HG02623 (cell line): Measurements from ENCODE around the gene EPB41L2.

Source experiments
- ATAC-seq: cut with Tn5 transposase; IDR thresholded peaks from one replicate; pipeline ENCODE4 v1.9.1; 2021; ENCODE audit warnings: moderate library complexity; ENCODE audit not compliant: unreplicated experiment

Gene EPB41L2

DNA sequence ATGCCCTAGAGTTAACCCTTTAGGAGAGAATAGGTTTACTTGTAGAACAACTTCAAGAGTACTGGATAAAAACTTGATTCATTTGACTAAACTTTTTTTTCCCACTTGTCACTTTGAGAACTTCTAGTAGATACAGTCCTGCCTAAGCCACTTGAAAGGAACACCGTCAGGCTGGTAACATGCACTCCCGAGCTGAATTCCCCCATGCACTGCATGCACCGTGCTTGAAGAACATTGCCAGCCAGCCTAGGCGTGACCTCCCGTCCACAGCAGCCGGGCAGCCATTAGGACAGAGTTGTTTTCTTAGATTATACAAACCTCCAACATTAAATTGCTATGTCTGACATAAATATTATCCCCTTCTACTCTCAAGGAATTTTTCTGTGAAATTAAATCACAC is 183.2 kb downstream of the EPB41L2 start:
- ATAC-seq, result no peak

DNA sequence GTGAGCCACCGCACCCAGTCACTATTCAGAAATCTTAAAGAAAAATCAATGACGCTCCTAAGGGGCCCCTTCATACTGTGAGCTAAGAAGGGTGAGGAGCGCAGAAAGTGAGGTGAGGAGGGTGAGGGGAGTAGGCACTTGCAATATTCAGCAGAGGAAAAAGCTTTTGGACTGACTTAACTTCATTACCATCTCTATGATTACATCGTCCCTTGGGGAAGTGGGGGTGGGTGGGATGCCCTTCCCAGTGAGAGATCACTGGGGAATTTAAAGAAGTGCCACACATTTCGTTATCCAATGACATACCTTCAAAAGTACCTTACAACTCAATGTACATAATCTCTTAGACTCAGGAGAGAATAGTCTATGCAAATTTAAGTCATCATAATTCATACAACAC is 189.3 kb downstream of the EPB41L2 start:
- no peak for ATAC-seq

DNA sequence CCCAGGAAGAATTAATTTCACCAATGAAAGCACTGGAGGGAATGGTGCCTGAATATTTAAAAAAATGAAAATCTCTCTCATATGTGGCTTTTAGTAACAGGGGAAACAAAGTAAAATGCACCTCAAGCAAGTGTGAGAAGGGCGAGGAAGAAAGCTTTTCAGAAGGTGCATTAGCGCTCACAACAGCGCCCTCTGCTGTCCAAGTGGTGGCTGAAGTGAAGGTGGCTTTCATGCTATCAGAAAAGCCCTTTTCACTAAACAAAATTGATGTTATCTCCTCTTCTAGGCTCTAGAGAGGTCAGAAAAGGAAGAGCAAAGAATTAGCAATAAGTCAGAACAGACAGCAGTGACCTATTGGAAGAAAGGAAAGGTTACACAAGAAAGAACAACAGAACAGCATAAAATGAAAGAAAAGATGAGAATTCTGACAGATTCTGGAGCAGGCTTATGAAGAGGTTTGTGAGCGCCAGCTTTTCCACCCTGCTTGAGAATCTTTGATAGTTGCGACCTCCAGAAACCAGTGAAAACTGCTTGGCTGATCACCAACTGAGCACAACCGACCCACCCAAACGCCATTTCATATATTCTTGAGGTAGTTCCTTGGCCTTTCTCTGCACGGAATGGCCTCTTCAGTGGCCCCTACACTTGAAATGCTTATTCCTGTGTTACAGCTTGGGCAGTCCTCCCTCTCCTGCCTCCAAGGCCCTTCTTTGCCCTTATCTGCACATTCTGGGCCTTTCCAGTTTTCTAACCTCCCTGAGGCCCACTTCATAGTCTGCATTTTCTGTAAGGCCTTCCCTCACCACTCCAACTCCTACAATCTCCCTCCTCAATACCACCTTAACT is 190.6 kb downstream of the EPB41L2 start:
- ATAC-seq, result peak; percentile 66

DNA sequence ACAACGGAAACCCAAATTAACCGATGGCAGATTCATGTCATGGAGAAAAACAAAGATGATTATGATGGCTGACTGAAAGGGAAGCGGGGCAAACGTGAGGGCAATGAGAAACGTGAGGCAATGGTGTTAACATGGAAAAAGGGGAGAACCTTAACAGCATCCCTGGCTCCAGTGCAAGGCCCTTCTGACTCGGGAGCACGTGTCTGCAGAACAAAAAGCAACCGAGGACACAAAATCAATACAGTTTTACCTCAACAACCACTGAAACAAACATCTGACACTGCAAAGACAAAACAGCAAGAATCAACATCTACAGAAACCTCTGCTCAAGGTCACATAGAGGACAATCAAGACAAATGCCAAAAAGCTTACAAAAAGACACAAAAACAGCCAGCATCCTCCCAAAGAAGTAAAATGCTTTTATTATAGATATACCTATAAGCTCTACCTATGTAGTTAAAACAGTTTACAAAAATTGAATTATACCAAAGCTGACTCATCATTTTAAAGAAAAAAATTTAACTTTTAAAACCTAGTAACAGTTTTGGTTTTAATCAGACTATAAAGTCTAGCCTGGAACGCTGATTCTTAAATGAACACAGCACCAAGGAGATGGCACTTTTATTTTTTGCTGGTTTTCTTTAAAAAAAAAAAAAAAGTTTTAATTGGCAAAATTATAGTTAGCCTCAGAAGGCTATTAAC is 192.7 kb downstream of the EPB41L2 start:
- no peak for ATAC-seq

DNA sequence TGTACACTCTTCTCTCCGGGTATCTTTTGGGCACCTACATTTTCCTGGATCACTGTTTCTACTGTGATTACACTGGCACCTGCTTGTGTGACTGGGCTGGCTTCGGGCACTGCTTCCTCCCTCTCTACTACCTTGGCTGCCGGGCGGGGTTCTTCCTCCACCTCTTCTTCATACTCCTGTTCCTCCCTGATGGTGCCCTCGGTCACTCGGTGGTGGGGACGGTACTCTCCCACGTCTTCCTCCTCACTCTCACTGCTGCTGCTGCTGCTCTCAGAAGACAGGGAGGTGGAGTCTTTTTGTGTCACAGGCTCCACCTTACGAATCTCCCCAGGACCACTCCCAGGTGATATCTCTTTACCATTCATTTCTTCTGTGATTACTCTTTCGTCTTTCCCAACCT is 193.4 kb downstream of the EPB41L2 start:
- no peak for ATAC-seq

DNA sequence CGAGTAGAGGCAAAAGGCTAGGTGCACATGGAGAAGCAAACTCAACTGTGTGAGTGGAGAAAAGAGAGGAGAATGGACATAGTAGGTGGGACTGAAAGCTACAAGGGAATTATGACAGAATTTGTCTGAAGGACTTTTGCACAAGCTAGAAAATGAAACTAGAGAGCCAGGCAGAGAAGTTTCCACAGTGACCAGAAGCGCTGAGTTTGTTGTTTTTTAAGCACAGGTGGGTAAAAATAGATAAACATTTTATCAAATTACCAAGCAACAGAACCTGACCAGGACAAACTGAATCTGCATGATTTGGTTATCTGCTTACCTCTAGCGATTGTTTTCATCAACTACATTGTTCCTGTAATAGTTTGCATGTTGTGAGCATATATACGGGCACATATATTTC is 197.3 kb downstream of the EPB41L2 start:
- ATAC-seq, result no peak

DNA sequence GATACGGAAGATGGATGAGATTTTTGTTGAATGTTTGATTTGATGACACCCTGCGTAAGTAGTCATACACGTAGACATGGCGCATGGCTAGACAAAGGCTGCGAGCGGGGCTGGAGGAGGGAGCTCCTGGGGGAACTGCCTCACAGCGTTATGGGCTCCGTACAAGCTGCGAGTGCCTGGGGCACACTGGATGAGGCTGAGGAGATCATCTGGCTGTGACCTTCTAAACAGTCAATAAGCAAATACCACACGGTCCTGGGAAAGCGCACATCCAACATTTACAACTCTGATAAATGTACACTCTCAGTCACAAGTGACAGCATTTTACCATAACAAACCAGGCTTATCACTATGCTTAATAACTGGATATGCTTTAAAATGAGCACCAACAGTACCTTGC is 198.7 kb downstream of the EPB41L2 start:
- no peak for ATAC-seq

DNA sequence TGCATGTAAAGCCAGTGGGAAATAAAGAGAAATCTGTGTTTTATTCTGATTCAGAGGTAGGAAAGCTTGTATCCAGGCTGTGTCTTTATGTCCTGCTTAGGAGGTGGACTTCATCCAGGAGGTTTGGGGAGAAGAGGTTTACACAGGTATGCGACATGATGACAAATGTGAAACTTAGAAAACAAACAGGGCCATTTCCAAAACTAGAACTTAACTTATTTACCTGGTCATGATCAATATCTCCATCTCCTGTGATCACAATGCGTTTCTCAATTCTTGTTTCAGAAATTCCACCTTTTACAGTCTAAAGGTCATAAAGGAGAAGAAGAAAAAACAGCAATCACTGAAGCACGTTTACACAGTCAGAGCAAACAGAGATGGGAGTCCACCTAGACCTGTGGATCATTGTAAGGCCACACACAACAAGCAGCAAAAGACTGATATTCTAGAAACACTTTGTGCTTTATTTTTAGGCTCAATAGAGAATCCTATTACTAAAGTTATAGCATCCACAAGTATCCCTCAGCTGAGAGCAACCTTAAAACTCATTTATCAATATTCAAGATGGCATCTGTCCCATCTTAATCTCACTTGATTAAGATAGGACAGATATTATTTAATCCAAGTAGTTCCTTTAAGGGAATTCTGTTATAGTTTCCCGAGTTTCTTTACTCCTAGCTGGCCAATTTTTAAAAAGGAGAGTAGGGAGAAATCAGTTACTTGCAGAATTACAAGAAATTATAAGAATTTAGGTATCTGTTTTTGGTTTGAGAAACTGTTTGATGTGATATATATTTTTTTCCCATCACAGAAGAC is 199.4 kb downstream of the EPB41L2 start:
- no peak for ATAC-seq

DNA sequence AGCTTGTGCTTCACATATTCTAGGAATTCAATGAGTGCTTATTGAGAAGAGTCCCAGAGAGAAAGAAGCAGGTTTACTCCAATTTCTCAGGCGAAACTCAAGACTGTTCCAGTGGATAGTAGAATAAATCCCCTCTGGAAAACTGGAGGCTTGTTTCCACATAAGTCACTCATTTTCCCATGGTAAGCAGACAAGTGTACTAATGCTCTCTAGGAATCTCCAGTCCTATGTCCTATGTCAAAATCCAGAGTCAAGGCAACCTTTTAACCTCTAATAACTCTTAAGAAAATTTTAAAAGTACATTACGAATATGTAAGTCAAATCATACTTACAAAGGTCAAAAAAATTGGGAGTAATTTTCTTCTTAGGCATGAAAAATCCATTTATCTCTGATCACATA is 200.7 kb downstream of the EPB41L2 start:
- no peak for ATAC-seq

DNA sequence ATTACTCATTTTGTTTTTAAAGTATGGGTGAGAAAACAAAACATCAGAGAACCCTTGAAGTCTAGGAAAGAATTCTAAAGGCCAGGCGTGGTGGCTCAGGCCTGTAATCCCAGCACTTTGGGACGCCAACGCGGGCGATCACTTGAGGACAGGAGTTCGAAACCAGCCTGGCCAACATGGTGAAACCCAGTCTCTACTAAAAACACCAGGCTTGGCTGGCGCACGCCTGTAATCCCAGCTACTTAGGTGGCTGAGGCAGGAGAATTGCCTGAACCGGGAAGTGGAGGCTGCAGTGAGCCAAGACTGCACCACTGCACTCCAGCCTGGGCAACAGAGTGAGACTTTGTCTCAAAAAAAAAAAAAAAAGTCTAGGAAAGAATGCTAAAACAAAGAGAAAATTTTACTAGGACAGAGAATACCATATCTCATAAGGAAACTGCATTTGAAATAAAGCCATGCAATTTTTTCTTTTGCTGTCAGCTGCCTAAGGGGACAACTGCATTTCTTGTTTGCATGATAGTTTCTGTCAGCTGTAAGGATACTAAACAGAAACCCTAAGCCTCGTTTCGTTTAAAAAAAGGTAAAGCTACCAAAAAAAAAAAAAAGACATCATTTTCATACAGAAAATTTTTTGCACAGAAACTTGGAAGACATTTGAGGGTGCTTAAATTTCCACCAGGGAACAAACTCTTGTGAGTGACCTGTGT is 203.7 kb downstream of the EPB41L2 start:
- no peak for ATAC-seq

DNA sequence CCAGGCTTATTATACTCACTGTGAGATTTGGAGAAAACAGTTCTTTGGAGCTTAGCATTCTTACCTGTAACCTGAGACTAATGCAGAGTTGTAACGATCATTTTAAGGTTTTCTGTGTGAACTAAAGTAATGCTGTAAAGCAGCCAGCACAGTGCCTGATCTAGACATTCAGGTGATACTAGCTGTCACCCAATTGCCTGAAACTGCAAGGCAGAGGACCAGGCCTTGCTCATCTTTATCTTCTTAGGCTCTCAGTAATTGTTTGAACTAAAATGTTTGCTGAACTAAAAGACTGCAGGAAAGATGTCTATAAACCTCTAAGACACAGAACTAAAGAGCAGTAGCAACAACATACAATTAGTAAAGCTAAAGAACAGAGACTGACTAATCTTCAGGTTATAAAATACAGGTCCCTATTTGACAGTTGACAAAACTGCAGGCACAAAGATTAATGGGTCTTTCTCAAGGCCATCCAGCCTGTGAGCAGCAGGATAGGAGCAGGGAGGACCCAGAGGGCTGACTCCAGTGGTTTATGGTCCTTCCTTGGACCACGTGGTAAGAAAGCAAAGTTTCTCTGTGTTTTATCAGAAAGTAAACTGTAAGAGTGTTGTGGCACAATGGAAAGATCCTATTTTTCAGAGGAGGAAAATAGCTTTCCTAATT is 204.4 kb downstream of the EPB41L2 start:
- no peak for ATAC-seq

DNA sequence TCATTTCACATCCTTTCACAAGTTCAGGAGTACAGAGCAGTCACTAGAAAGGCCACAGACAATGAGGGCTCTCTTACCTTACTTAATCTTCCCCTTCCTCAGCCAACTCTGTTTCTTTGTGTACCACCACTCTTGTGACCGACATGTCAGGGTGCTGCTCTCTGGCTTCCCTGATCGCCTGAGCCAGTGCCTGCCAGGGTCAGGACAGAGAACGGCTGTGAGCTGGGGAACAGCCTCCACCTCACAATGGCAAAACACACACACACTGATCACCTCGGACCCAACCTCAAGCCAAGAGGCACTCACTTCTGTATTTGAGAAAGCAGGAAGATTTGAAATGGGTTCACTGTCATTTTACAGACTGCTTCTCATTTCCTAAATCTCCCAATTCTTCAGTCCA is 205.0 kb downstream of the EPB41L2 start:
- ATAC-seq, result no peak

DNA sequence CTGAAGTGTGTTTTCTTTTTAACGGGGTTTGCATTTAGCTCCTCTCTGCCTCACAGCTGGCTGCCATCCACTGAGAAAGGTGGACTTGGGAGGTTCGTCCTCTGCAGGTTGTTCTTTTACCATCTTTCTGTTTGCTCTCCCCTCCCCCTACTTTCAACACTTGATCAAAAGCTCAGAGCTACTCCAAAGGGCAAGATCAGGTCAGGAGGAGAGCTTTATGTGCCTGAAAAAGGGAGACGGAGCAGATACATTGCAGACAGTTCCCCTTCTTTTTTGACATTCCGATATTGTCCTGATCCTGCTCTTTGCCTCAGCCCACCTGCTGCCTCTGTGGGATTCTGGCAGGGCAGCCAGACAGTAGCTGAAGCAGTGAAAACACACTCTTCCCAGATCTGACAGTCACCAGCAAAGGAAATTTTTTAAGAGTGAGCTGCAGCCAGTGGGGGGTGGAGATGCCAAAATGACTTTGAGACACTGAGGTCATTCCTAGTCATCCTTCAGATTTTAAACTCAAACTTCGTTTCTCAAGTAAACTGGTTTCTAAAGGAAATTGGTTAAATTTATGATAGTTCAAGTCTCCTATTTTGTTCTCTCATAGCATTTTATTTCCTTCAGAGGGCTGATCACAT is 209.4 kb downstream of the EPB41L2 start:
- ATAC-seq, result no peak

DNA sequence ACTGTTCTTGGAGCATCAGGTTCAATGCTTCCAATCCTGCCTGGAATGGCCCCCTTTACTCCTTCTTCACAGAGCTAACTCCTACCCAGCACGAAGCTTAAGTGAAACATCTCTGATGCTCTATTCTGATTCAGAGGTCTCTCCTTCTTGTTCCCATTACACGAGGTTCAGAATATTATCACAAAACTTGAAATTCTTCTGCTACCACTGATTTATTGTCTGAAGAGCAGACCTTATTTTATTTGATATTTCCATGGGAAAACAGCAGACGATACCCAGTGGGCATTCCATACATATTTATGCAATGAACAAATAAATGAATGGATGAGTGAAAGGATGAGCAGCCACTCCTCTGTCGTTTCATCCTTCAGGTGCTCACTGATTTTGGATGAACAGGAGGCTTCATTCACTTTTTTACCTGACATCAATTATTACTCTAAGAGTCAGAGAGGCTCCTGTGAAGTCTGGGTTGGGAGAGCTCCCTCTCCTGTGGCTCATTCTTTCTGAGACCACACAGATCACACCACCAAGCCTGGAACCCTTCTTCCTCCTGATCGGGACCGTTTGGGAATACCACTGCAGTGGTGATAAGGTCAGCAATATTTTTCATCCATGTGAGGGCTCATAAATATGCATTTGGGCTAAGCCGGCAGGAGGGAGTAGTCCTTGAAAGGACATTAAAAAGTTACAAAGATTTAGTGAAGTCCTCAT is 210.0 kb downstream of the EPB41L2 start:
- no peak for ATAC-seq

DNA sequence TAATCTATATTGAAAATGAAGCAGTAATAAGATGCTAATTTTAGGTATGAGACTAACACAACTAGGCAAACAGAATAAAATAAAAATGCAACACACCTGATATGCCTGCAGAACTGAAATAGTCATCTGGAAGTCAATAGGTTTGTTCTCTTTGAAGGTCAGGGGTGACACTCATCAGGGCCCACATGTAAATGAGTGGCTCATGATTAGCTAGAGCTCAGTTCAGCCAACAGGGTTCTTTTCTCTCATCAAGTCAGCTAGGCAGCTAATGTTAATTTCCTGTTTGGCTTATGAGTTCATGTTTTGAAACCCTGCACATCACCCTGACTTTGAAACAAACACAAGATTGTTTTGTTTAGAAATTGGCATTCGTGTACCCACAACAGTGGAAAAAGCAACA is 212.0 kb downstream of the EPB41L2 start:
- ATAC-seq, result no peak

DNA sequence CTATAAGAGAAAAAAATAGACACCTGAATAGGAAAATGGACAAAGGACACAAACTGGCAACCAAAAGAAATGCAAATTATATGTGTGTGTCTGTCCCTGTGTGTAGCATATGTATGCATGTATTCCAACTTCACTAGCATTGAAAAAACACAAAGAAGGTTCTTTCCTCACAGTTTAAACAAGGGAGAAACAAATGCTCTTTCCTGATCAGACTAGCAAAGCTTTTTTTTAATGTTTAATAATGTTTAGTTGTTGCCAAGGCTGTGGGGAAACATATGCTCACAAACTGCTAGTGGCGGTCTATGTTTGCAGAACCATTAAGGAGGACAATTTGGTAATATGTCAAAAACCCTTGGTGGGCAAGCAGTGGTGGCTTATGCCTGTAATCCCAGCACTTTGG is 213.5 kb downstream of the EPB41L2 start:
- no peak for ATAC-seq

DNA sequence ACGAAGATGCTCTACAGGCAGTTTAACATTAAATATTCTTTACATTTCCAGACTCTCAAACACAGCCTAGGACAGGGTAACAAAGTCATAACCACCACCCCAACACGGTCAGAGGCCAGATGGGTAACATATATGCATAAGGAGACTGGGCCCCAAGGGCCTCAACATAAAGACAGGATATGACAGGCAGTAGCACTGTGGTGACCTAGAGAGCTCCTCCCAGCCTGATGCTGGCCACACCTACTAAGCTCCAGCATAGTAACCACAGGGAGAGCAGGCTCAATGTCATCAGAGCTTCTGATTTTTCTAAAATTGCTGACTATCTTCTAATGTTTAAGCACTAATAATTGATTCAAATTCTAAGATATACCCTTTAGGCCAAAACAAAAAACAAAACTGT is 214.1 kb downstream of the EPB41L2 start:
- peak; percentile 90 for ATAC-seq

DNA sequence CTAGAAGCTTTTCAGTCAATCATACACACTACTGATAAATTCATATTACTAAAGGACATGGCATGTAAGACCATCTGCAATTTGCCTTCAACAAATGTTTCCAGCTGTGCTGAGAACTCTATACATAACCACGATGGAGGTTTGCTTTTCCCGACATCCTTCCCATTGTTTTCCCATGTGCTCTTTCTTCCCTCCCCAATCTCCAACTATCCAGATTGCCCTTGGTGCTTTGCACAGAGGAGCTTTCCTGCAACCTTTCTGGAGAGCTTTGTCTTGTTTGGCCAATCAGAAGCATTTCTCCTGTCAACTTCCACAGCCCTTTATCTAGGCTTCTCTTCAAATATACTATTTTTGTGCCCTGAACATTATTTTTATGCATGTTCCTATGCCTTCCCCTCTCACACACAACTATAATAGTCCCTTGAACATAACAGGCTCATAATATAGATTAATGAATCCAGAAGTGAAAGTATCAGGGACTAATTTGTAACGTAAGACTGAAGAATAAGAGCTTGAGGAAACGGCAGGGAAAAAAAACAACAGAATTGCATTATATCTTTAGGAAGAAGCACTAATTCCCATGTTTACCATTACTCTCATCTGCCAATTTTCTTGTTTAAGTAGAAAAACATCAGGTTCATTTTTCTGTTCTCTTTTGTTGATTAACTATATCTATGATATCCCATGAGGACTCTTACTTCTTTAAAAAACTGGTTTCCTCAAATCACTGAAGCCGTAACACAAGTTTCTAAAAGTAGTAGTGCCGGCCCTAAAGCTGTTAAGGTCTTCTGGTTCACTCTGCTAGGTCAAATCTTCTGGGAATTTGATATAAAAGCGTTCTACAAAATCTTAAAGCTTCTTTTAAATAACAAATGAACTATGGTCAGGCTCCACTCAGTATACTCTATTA is 215.8 kb downstream of the EPB41L2 start:
- no peak for ATAC-seq
